H1 (cell line): ENCODE data around the gene PRKAR2A. TPM values are rescaled to one million over a fixed set of nuclear protein-coding genes. Genes with fewer than 3 reads are reported as not detected.
"Not testable (repeated sequence)": the region's sequence is repeated elsewhere in the genome, so short reads cannot be mapped to it uniquely, and the experiment has no call there.

Experiments used
- CTCF ChIA-PET: fragments of 300-600 bp; sonication (Branson Sonifier 250); formaldehyde crosslinking; loops from one replicate; lab custom pipeline; 2021; ENCODE audit not compliant: partially characterized antibody; lab: Charles Lee
- POLR2A ChIA-PET: fragments of 300-600 bp; sonication (Branson Sonifier 250); formaldehyde crosslinking; loops from one replicate; lab custom pipeline; 2021; ENCODE audit warnings: inconsistent platforms; ENCODE audit not compliant: partially characterized antibody; lab: Charles Lee
- DNase-seq, 2 experiments: peaks; one replicate each; pipeline versions ENCODE4 v3.0.0 to v3.0.0-alpha.2; 2010 to 2022; ENCODE audit warnings: low spot score in 2 of 2, low read depth in 1 of 2, mixed read lengths in 1 of 2
- FAIRE-seq: peaks from 2 replicates; lab custom pipeline; 2011; peaks lifted over from hg19 to GRCh38; lab: Jason Lieb, UNC
- H2AFZ ChIP-seq: 2 replicates; pipeline ENCODE4 v1.8.1; 2012; ENCODE audit warnings: low read length, inconsistent platforms
- H2AK5ac ChIP-seq: 2 replicates; pipeline ENCODE4 v1.6.1; 2013; ENCODE audit warnings: low read depth, low read length
- H2BK120ac ChIP-seq: replicated peaks from 2 replicates; pipeline ENCODE3; 2013; ENCODE audit warnings: low read depth, low read length, inconsistent platforms
- H2BK12ac ChIP-seq: 2 replicates; pipeline ENCODE4 v1.6.1; 2013; ENCODE audit warnings: low read depth, low read length
- H2BK15ac ChIP-seq: 2 replicates; pipeline ENCODE4 v1.6.1; 2013; ENCODE audit warnings: low read length
- H2BK20ac ChIP-seq: 2 replicates; pipeline ENCODE4 v1.6.1; 2013; ENCODE audit warnings: low read length
- H2BK5ac ChIP-seq: 2 replicates; pipeline ENCODE4 v1.6.1; 2013; ENCODE audit warnings: low read depth, low read length
- H3K14ac ChIP-seq: 2 replicates; pipeline ENCODE4 v1.6.1; 2013; ENCODE audit warnings: inconsistent platforms; ENCODE audit not compliant: insufficient read length
- H3K18ac ChIP-seq: 2 replicates; pipeline ENCODE4 v1.6.1; 2013; ENCODE audit warnings: low read length; ENCODE audit errors: extremely low read depth
- H3K23ac ChIP-seq: 2 replicates; pipeline ENCODE4 v1.6.1; 2013; ENCODE audit warnings: inconsistent platforms; ENCODE audit not compliant: insufficient read length
- H3K23me2 ChIP-seq: 2 replicates; pipeline ENCODE4 v1.6.1; 2013; ENCODE audit warnings: low read depth, low read length
- H3K27ac ChIP-seq: 2 replicates; pipeline ENCODE4 v1.6.1; 2011; ENCODE audit warnings: low read depth, low read length, inconsistent platforms
- H3K27me3 ChIP-seq, 4 experiments: replicated peaks in 1 of 4; 1 replicate in 1 of 4; 2 replicates in 3 of 4; pipeline versions ENCODE4 v1.6.1 to v1.8.1; 2011 to 2013; ENCODE audit warnings: low read length in 3 of 4, mild to moderate bottlenecking in 3 of 4, inconsistent platforms in 2 of 4, mixed read lengths in 2 of 4, moderate library complexity in 1 of 4; ENCODE audit not compliant: control insufficient read depth in 3 of 4, insufficient read depth in 3 of 4; ENCODE audit errors: extremely low read depth in 1 of 4
- H3K36me3 ChIP-seq, 4 experiments: 2 replicates each; pipeline versions ENCODE4 v1.6.1 to v1.8.1; 2011 to 2013; ENCODE audit warnings: mild to moderate bottlenecking in 4 of 4, low read length in 3 of 4, moderate library complexity in 2 of 4, control low read depth in 1 of 4, inconsistent platforms in 1 of 4; ENCODE audit not compliant: insufficient read depth in 4 of 4, control insufficient read depth in 2 of 4
- H3K4ac ChIP-seq: replicated peaks from 2 replicates; pipeline ENCODE3; 2013; ENCODE audit warnings: low read length, low read depth, mixed read lengths, inconsistent platforms; ENCODE audit not compliant: insufficient read length
- H3K4me1 ChIP-seq, 4 experiments: replicated peaks in 1 of 4; 1 replicate in 1 of 4; 2 replicates in 3 of 4; pipeline versions ENCODE4 v1.6.1 to v1.8.1; 2011 to 2013; ENCODE audit warnings: low read length in 3 of 4, inconsistent platforms in 2 of 4, mixed read lengths in 1 of 4; ENCODE audit not compliant: insufficient read depth in 4 of 4, control insufficient read depth in 3 of 4
- H3K4me2 ChIP-seq, 2 experiments: 2 replicates each; pipeline versions ENCODE4 v1.6.1 to v1.8.1; 2011 to 2013; ENCODE audit warnings: low read depth in 2 of 2, low read length in 2 of 2, control low read depth in 1 of 2, inconsistent platforms in 1 of 2, mild to moderate bottlenecking in 1 of 2; ENCODE audit not compliant: insufficient read depth in 1 of 2
- H3K4me3 ChIP-seq, 4 experiments: fragments of 200-600, 300-600 bp in 1 of 4; sonication (generic), shearing (Covaris generic), sonication (Bioruptor Twin) in 1 of 4; 2 replicates each; pipeline versions ENCODE4 v1.5.1 to v1.8.1; 2011 to 2016; ENCODE audit warnings: low read length in 4 of 4, low read depth in 3 of 4, control low read depth in 2 of 4, inconsistent platforms in 2 of 4, mild to moderate bottlenecking in 2 of 4, mixed read lengths in 1 of 4, moderate library complexity in 1 of 4; ENCODE audit not compliant: insufficient read depth in 2 of 4; ENCODE audit errors: extremely low read depth in 1 of 4
- H3K56ac ChIP-seq: replicated peaks from 2 replicates; pipeline ENCODE3; 2013; ENCODE audit warnings: low read depth, mild to moderate bottlenecking, mixed read lengths, low read length, inconsistent platforms; ENCODE audit not compliant: insufficient read length
- H3K79me1 ChIP-seq: 2 replicates; pipeline ENCODE4 v1.6.1; 2013; ENCODE audit warnings: low read depth, low read length, control low read depth
- H3K79me2 ChIP-seq, 2 experiments: 2 replicates each; pipeline versions ENCODE4 v1.6.1 to v1.8.1; 2012 to 2013; ENCODE audit warnings: low read length in 2 of 2, mild to moderate bottlenecking in 2 of 2, inconsistent platforms in 1 of 2; ENCODE audit not compliant: insufficient read depth in 2 of 2, control insufficient read depth in 1 of 2
- H3K9ac ChIP-seq, 4 experiments: replicated peaks in 1 of 4; 1 replicate in 1 of 4; 2 replicates in 3 of 4; pipeline versions ENCODE4 v1.6.1 to v1.8.1; 2011 to 2013; ENCODE audit warnings: low read depth in 3 of 4, low read length in 3 of 4, control low read depth in 2 of 4, mild to moderate bottlenecking in 2 of 4, moderate library complexity in 2 of 4, inconsistent platforms in 1 of 4; ENCODE audit errors: extremely low read depth in 1 of 4
- H3K9me3 ChIP-seq, 2 experiments: 2 replicates each; pipeline versions ENCODE4 v1.6.1 to v1.8.1; 2012 to 2013; ENCODE audit warnings: mild to moderate bottlenecking in 2 of 2, moderate library complexity in 2 of 2, control low read depth in 1 of 2, inconsistent platforms in 1 of 2, low read depth in 1 of 2, low read length in 1 of 2, mixed read lengths in 1 of 2; ENCODE audit not compliant: insufficient read depth in 2 of 2
- H4K20me1 ChIP-seq, 2 experiments: replicated peaks in 1 of 2; 2 replicates each; pipeline versions ENCODE3 to v1.8.1; 2011 to 2013; ENCODE audit warnings: inconsistent platforms in 2 of 2, low read length in 2 of 2, mild to moderate bottlenecking in 1 of 2; ENCODE audit not compliant: insufficient read depth in 2 of 2, control insufficient read depth in 1 of 2
- H4K5ac ChIP-seq: 2 replicates; pipeline ENCODE4 v1.6.1; 2013; ENCODE audit warnings: low read length, low read depth, mixed read lengths, inconsistent platforms; ENCODE audit not compliant: insufficient read length
- H4K8ac ChIP-seq: 2 replicates; pipeline ENCODE4 v1.8.0; 2013; ENCODE audit warnings: mild to moderate bottlenecking, moderate library complexity, low read length, inconsistent platforms; ENCODE audit not compliant: insufficient read depth; ENCODE audit errors: extremely low read depth
- H4K91ac ChIP-seq: replicated peaks from 2 replicates; pipeline ENCODE3; 2013; ENCODE audit warnings: low read length, mixed read lengths, inconsistent platforms; ENCODE audit not compliant: insufficient read length
- WGBS, 2 experiments: shearing (Covaris generic) in 1 of 2; methylation state at CpG; one replicate each; pipeline versions ENCODE4 v1.1.6 to v1.1.7; 2013 to 2015; ENCODE audit warnings: low lambda C conversion rate in 2 of 2, mixed read lengths in 2 of 2, inconsistent platforms in 1 of 2, low coverage in 1 of 2, missing lambda C conversion rate in 1 of 2; ENCODE audit not compliant: insufficient replicate concordance in 2 of 2, insufficient coverage in 1 of 2, insufficient read length in 1 of 2; ENCODE audit errors: extremely low coverage in 1 of 2, missing lambda C conversion rate in 1 of 2; 5-methylcytosine and 5-hydroxymethylcytosine counted together
- polyA plus RNA-seq, 7 experiments: library from polyadenylated mRNA; depleted of rRNA in 3 of 7; stranded (reverse) in 5 of 7; unstranded in 2 of 7; fragments of >200 nt in 5 of 7; fragments of 200-250 nt in 2 of 7; gene quantifications; 1 replicate in 5 of 7; 2 replicates in 1 of 7; 4 replicates in 1 of 7; pipeline versions ENCODE4 v1.2.1 to v1.2.3, GENCODE V29; 2011 to 2013; ENCODE audit warnings: missing spikeins in 2 of 7, mixed read lengths in 2 of 7
- total RNA-seq: library from RNA; stranded (reverse); fragmentation: NEBNext Ultra II Directional; extraction: Animal tissue kit (Norgen Biotek cat#: 25700); gene quantifications from 2 replicates; pipeline ENCODE4 v1.2.1, GENCODE V29; 2021

PRKAR2A gene
- total and polyA plus RNA-seq, 2 of the 8 experiments (the other 6 are each of a cell fraction or from before 2014, with no cell fraction given), result 6.3 to 42.4 TPM

GRCh38 chr3:48829525-48829924 lies 18.1 kb downstream of the PRKAR2A start:
- not testable (repeated sequence) for H3K79me2 ChIP-seq, H4K91ac ChIP-seq, H3K9ac ChIP-seq, H3K4me1 ChIP-seq, H2BK120ac ChIP-seq, H3K14ac ChIP-seq, H2BK15ac ChIP-seq, H4K5ac ChIP-seq, H3K23ac ChIP-seq, H3K23me2 ChIP-seq, H3K18ac ChIP-seq, FAIRE-seq, H2AK5ac ChIP-seq, H2BK12ac ChIP-seq, H2BK20ac ChIP-seq, H2AFZ ChIP-seq, H3K4me3 ChIP-seq, H4K20me1 ChIP-seq, H3K4me2 ChIP-seq, H3K9me3 ChIP-seq, H3K4ac ChIP-seq, H3K27ac ChIP-seq, DNase-seq, H3K79me1 ChIP-seq, H3K27me3 ChIP-seq, H4K8ac ChIP-seq, H3K36me3 ChIP-seq, H3K56ac ChIP-seq, H2BK5ac ChIP-seq
- 85% methylated on average over 11 of the region's 11 CpGs; no CpG with 5 or more reads in 1 of the 2 experiments for WGBS, 2 experiments
- CTCF ChIA-PET, result interaction anchor here (1.2 kb wide), 1 partner anchor 10 kb away, joined by 6 read pairs; no protein-coding TSS in a partner anchor
- POLR2A ChIA-PET, result interaction anchor here (1.4 kb wide), 1 partner anchor 18 kb away, joined by 4 read pairs; the partner anchor contains the start of gene PRKAR2A

GRCh38 chr3:48827874-48828273 lies 19.8 kb downstream of the PRKAR2A start:
- H3K18ac ChIP-seq, result not testable (repeated sequence)

More at GRCh38 chr3:48827874-48828273, 19.8 kb downstream of the PRKAR2A start:
- CTCF ChIA-PET, result interaction anchor here (2.0 kb wide), 1 partner anchor 88 kb away, joined by 6 read pairs; no protein-coding TSS in a partner anchor
- not testable (repeated sequence) for H3K56ac ChIP-seq, FAIRE-seq, H4K8ac ChIP-seq, H2BK120ac ChIP-seq, H4K5ac ChIP-seq, H3K36me3 ChIP-seq, H3K4me2 ChIP-seq, H4K20me1 ChIP-seq, H3K27ac ChIP-seq, H2AFZ ChIP-seq, H2BK20ac ChIP-seq, H3K14ac ChIP-seq, H2BK12ac ChIP-seq, H3K4me1 ChIP-seq, H2AK5ac ChIP-seq, H3K23ac ChIP-seq, H3K4me3 ChIP-seq, H3K27me3 ChIP-seq, H3K9me3 ChIP-seq, H2BK15ac ChIP-seq, DNase-seq, H3K79me2 ChIP-seq, H2BK5ac ChIP-seq, H4K91ac ChIP-seq, H3K79me1 ChIP-seq, H3K4ac ChIP-seq, H3K9ac ChIP-seq, H3K23me2 ChIP-seq
- POLR2A ChIA-PET, result interaction anchor here (0.8 to 1.5 kb wide), 2 partner anchors 16 to 182 kb away, joined by 3 to 5 read pairs; no protein-coding TSS in a partner anchor
- WGBS, 2 experiments, result 92% methylated on average over 10 of the region's 10 CpGs; no CpG with 5 or more reads in 1 of the 2 experiments
